ENCODE measurements around the gene MTNR1B.

The MTNR1B gene

GRCh38 chr11:92972248-92972647, 2.8 kb downstream of the MTNR1B start:
- DNase-seq (ENCODE audit: extremely low read depth, low read depth) = no peak
- no peak for TF ChIP-seq CTCF (IDR thresholded peaks at IDR 0.05; ENCODE audit: low read depth, low read length, missing control alignments)
- no peak overlapping the region for H3K4me3 ChIP-seq (replicated peaks; ENCODE audit: low read depth, low read length)

- TF ChIP-seq CTCF (IDR thresholded peaks at IDR 0.05; ENCODE audit: low read depth, low read length, missing control alignments) = no peak
- no peak overlapping the region for H3K4me3 ChIP-seq (replicated peaks; ENCODE audit: low read depth, low read length)
- no peak for DNase-seq (ENCODE audit: extremely low read depth, low read depth)
Observed at GRCh38 chr11:92975285-92975684, 5.8 kb downstream of the MTNR1B start.

GRCh38 chr11:92976681-92977080, 7.2 kb downstream of the MTNR1B start:
- no peak for TF ChIP-seq CTCF (IDR thresholded peaks at IDR 0.05; ENCODE audit: low read depth, low read length, missing control alignments)

GRCh38 chr11:92977401-92977800, 8.0 kb downstream of the MTNR1B start:
- no peak for DNase-seq (ENCODE audit: extremely low read depth, low read depth)
- TF ChIP-seq CTCF (IDR thresholded peaks at IDR 0.05; ENCODE audit: low read depth, low read length, missing control alignments) = no peak

More at GRCh38 chr11:92976681-92977080, 7.2 kb downstream of the MTNR1B start:
- DNase-seq (ENCODE audit: extremely low read depth, low read depth) = no peak
- no peak overlapping the region for H3K4me3 ChIP-seq (replicated peaks; ENCODE audit: low read depth, low read length)

GRCh38 chr11:92978271-92979111, 9.0 kb downstream of the MTNR1B start:
- TF ChIP-seq CTCF (IDR thresholded peaks at IDR 0.05; ENCODE audit: low read depth, low read length, missing control alignments) = no peak
- DNase-seq (ENCODE audit: extremely low read depth, low read depth) = no peak
- H3K4me3 ChIP-seq (replicated peaks; ENCODE audit: low read depth, low read length) = no peak overlapping the region

More at GRCh38 chr11:92977401-92977800, 8.0 kb downstream of the MTNR1B start:
- no peak overlapping the region for H3K4me3 ChIP-seq (replicated peaks; ENCODE audit: low read depth, low read length)

- no peak for DNase-seq (ENCODE audit: extremely low read depth, low read depth)
- TF ChIP-seq CTCF (IDR thresholded peaks at IDR 0.05; ENCODE audit: low read depth, low read length, missing control alignments) = no peak
- no peak overlapping the region for H3K4me3 ChIP-seq (replicated peaks; ENCODE audit: low read depth, low read length)
Observed at GRCh38 chr11:92979176-92979575, 9.7 kb downstream of the MTNR1B start.
